K562 (cell line): ENCODE measurements around the gene SLC43A2. TPM values are rescaled to one million over a fixed set of nuclear protein-coding genes. Genes with fewer than 3 reads are reported as not detected.

Source experiments
- CBX5 ChIP-seq: IDR thresholded peaks from 2 replicates; pipeline ENCODE4 v1.6.1; 2014; ENCODE audit warnings: low read depth, borderline replicate concordance
- HSF4 ChIP-seq: fragments of 250-450 bp; sonication (Bioruptor Pico); IDR thresholded peaks from 2 replicates; pipeline ENCODE4 v2.1.2; 2022; ENCODE audit warnings: mild to moderate bottlenecking, moderate library complexity, borderline replicate concordance
- REST ChIP-seq, 2 experiments: fragments of 450-650 bp; formaldehyde crosslinking in 1 of 2; IDR thresholded peaks; 2 replicates each; pipeline versions ENCODE4 v1.4.0 to v1.6.1; 2014 to 2020; ENCODE audit warnings: mild to moderate bottlenecking in 2 of 2, borderline replicate concordance in 1 of 2, low read depth in 1 of 2
- SIRT6 ChIP-seq: IDR thresholded peaks from one replicate; pipeline ENCODE4 v1.6.1; 2012; ENCODE audit warnings: low read depth, mild to moderate bottlenecking, control low read depth, inconsistent platforms, low read length, moderate library complexity
- TAL1 ChIP-seq: fragments of 450-650 bp; IDR thresholded peaks from 2 replicates; pipeline ENCODE4 v1.6.1; 2016; ENCODE audit warnings: mild to moderate bottlenecking
- ZBTB11 ChIP-seq, 3 experiments: fragments of 200-800 bp in 1 of 3; fragments of 250-450 bp in 1 of 3; fragments of 450-650 bp in 1 of 3; sonication (Bioruptor Pico) in 1 of 3; sonication (Bioruptor generic) in 1 of 3; formaldehyde crosslinking in 1 of 3; IDR thresholded peaks; 2 replicates each; pipeline versions ENCODE4 v1.6.1 to v1.8.0; 2016 to 2022; ENCODE audit warnings: mild to moderate bottlenecking in 2 of 3, missing genetic modification characterization in 2 of 3, missing compliant biosample characterization in 1 of 3, moderate library complexity in 1 of 3
- ZNF121 ChIP-seq: sonication (generic); formaldehyde crosslinking; conservative IDR thresholded peaks from 2 replicates; pipeline ENCODE4 v1.8.0; 2022; ENCODE audit warnings: missing genetic modification reagents
- ZNF644 ChIP-seq: fragments of 200-800 bp; sonication (Bioruptor generic); IDR thresholded peaks from 2 replicates; pipeline ENCODE4 v1.6.1; 2016; ENCODE audit warnings: low read depth, missing genetic modification characterization, missing compliant biosample characterization
- polyA plus RNA-seq, 8 experiments: library from polyadenylated mRNA; depleted of rRNA in 4 of 8; stranded (reverse) in 5 of 8; unstranded in 3 of 8; fragments of >200 nt; fragmentation: Nextera tagmentation in 2 of 8; fragmentation: Illumina TruSeq in 1 of 8; extraction: Ambion mirVana in 2 of 8; extraction: Trizol in 1 of 8; gene quantifications; 2 replicates each; pipeline versions ENCODE4 v1.2.1 to v1.2.3, GENCODE V29; 2011 to 2014; ENCODE audit warnings: inconsistent platforms in 1 of 8, missing spikeins in 1 of 8
- total RNA-seq, 7 experiments: library from RNA; depleted of rRNA in 6 of 7; stranded (reverse); fragments of >200 nt in 6 of 7; fragmentation: Illumina TruSeq in 2 of 7; extraction: Trizol in 2 of 7; gene quantifications; 2 replicates each; pipeline versions ENCODE4 v1.2.1 to v1.2.3, GENCODE V29; 2011 to 2021; ENCODE audit warnings: low replicate concordance in 1 of 7
- TF ChIP-seq, protein P1 (sequence below): fragments of 450-650 bp; IDR thresholded peaks from 2 replicates; pipeline ENCODE4 v1.6.1; 2017; ENCODE audit warnings: antibody characterized with exemption, mild to moderate bottlenecking

Gene SLC43A2
- total and polyA plus RNA-seq, 9 of the 15 experiments (the other 6 are each of a cell fraction or from before 2014, with no cell fraction given): 0.03 to 10.2 (median 3.6) TPM

DNA sequence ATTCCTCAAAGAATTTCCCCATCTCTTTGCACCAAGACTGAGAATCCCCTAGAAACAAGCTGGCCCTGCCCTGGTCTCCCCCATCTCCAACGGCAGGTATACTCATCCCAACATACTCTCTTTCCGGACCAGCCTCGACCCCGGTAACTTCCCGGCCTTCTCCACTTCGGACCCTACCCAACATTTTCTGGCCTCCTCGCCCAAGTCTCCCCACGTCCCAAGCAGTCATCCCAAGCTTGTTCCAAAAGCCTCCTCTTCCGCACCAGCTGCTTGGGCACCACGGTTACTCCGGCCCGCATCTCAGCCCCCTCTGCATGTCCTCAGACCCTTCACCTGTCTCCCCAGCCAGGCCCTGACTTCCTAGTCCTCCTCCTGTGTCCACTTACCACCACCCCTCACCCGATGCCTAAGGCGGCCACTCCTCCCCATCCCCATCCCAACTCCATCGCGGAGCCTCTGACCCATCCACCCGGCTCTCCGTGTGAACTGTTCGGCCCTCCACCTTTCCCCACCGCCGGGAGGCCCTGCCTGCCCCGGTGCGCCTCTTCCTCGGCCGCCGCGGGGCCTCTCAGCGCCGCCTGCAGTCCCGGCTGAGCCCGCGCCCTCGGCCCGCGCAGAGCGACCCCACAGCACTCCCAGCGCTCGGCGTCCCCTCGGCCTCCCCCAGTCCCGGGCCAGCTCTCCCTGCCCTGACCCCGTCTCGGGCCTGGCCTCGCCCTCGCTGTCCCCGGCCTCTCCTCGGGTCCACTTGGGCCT lies 67.0 kb downstream of the SLC43A2 start (continued):
- TF ChIP-seq REST (IDR thresholded peaks at IDR 0.05; ENCODE audit: borderline replicate concordance): peak; percentile 10; the same call in 1 of the 2 replicates
- TF ChIP-seq REST (CRISPR knock-in tag; IDR thresholded peaks at IDR 0.05; ENCODE audit: low read depth): no peak
- no peak for TF ChIP-seq SIRT6
- no peak for TF ChIP-seq CBX5
- no peak for TF ChIP-seq HSF4 (CRISPR knock-in tag)
- TF ChIP-seq ZNF644 (tag): no peak
- TF ChIP-seq, protein P1, sequence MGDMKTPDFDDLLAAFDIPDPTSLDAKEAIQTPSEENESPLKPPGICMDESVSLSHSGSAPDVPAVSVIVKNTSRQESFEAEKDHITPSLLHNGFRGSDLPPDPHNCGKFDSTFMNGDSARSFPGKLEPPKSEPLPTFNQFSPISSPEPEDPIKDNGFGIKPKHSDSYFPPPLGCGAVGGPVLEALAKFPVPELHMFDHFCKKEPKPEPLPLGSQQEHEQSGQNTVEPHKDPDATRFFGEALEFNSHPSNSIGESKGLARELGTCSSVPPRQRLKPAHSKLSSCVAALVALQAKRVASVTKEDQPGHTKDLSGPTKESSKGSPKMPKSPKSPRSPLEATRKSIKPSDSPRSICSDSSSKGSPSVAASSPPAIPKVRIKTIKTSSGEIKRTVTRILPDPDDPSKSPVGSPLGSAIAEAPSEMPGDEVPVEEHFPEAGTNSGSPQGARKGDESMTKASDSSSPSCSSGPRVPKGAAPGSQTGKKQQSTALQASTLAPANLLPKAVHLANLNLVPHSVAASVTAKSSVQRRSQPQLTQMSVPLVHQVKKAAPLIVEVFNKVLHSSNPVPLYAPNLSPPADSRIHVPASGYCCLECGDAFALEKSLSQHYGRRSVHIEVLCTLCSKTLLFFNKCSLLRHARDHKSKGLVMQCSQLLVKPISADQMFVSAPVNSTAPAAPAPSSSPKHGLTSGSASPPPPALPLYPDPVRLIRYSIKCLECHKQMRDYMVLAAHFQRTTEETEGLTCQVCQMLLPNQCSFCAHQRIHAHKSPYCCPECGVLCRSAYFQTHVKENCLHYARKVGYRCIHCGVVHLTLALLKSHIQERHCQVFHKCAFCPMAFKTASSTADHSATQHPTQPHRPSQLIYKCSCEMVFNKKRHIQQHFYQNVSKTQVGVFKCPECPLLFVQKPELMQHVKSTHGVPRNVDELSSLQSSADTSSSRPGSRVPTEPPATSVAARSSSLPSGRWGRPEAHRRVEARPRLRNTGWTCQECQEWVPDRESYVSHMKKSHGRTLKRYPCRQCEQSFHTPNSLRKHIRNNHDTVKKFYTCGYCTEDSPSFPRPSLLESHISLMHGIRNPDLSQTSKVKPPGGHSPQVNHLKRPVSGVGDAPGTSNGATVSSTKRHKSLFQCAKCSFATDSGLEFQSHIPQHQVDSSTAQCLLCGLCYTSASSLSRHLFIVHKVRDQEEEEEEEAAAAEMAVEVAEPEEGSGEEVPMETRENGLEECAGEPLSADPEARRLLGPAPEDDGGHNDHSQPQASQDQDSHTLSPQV: no peak
- TF ChIP-seq ZNF121 (CRISPR knock-in tag): peak; percentile 55
- 0 out of 6 replicates have a peak, but pooled peaks of 1 of the 3 experiments have one; percentile 8 for TF ChIP-seq ZBTB11 (CRISPR knock-in tag; IDR thresholded peaks at IDR 0.05)
- no peak for TF ChIP-seq TAL1
